Measurements from ENCODE around the gene HEYL.

HEYL gene

GRCh38 chr1:39683591-39684312, 44.3 kb upstream of the HEYL start:
- TF ChIP-seq, protein P1, sequence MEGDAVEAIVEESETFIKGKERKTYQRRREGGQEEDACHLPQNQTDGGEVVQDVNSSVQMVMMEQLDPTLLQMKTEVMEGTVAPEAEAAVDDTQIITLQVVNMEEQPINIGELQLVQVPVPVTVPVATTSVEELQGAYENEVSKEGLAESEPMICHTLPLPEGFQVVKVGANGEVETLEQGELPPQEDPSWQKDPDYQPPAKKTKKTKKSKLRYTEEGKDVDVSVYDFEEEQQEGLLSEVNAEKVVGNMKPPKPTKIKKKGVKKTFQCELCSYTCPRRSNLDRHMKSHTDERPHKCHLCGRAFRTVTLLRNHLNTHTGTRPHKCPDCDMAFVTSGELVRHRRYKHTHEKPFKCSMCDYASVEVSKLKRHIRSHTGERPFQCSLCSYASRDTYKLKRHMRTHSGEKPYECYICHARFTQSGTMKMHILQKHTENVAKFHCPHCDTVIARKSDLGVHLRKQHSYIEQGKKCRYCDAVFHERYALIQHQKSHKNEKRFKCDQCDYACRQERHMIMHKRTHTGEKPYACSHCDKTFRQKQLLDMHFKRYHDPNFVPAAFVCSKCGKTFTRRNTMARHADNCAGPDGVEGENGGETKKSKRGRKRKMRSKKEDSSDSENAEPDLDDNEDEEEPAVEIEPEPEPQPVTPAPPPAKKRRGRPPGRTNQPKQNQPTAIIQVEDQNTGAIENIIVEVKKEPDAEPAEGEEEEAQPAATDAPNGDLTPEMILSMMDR (IDR thresholded peaks at IDR 0.05; ENCODE audit: low read depth, low read length, missing control alignments) = no peak
- H3K4me3 ChIP-seq (replicated peaks; ENCODE audit: low read depth, low read length) = no peak overlapping the region
- no peak for DNase-seq (ENCODE audit: extremely low read depth, low read depth)

GRCh38 chr1:39681999-39682398, 42.6 kb upstream of the HEYL start:
- no peak overlapping the region for H3K4me3 ChIP-seq (replicated peaks; ENCODE audit: low read depth, low read length)
- TF ChIP-seq, protein P1 (IDR thresholded peaks at IDR 0.05; ENCODE audit: low read depth, low read length, missing control alignments) = no peak
- DNase-seq (ENCODE audit: extremely low read depth, low read depth) = no peak

- DNase-seq (ENCODE audit: extremely low read depth, low read depth) = no peak
- TF ChIP-seq, protein P1 (IDR thresholded peaks at IDR 0.05; ENCODE audit: low read depth, low read length, missing control alignments) = no peak
- H3K4me3 ChIP-seq (replicated peaks; ENCODE audit: low read depth, low read length) = no peak overlapping the region
Measured at GRCh38 chr1:39681294-39681693, 41.9 kb upstream of the HEYL start.

DNA sequence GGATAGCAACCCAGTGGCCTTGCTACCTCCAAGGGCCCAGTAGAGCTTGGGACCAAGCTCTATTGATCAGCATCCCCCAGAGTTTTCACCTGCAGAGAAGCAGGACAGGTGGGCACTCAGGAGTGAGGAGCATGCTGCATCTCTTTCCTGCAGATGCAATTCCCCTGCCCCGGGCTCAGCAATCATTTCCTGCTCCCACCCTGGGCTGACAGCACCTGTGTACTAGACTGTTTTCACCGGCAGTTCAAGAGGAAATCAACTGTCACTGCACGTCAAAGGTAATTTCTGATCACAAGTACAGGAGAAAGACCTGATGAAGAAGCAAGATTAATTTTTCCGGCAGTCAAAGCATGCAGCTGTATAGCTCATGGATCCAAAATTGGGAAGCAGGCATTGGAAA, 41.3 kb upstream of the HEYL start:
- no peak overlapping the region for H3K4me3 ChIP-seq (replicated peaks; ENCODE audit: low read depth, low read length)
- DNase-seq (ENCODE audit: extremely low read depth, low read depth) = no peak
- TF ChIP-seq, protein P1 (IDR thresholded peaks at IDR 0.05; ENCODE audit: low read depth, low read length, missing control alignments) = no peak

DNA sequence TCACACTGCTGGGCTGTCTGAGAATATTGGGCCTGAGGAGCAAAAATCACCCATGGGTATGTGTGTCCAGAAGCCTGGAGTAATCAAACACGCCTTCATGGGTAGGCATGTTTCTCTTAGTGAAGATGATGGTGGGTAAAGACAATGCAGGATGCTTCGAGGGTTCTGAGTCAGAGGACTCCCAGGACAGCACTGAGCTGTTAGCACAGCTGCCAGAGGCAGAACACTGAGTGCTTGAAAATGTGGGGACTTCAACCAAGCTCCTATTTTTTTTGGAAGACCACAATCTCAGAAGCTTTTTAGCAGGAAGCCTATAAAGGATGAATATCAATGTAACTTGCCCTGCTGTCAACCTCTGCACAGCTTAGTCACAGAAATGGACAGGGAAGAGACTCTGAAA, 40.4 kb upstream of the HEYL start:
- DNase-seq (ENCODE audit: extremely low read depth, low read depth) = no peak
- TF ChIP-seq, protein P1 (IDR thresholded peaks at IDR 0.05; ENCODE audit: low read depth, low read length, missing control alignments) = no peak
- H3K4me3 ChIP-seq (replicated peaks; ENCODE audit: low read depth, low read length) = no peak overlapping the region

DNA sequence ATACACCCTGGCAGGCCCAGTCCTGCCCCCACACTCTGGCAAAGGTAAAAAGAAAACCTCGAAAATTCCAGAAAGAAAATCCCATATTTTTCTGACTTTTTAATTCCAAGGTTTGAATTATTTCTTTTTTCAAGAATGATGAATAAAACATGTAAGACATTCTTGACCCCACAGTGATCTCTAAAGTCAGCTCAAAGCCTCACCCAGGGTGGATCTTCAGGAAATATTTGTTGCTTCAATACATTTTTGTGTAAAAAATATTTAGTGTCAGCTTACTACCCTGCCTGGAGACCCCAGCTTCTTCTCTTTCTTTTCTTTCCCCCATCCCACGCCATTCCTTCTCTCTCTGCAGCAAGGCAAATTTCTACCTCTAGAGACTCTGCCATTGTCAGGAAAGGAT, 39.4 kb upstream of the HEYL start:
- DNase-seq (ENCODE audit: extremely low read depth, low read depth) = no peak
- TF ChIP-seq, protein P1 (IDR thresholded peaks at IDR 0.05; ENCODE audit: low read depth, low read length, missing control alignments) = no peak

DNA sequence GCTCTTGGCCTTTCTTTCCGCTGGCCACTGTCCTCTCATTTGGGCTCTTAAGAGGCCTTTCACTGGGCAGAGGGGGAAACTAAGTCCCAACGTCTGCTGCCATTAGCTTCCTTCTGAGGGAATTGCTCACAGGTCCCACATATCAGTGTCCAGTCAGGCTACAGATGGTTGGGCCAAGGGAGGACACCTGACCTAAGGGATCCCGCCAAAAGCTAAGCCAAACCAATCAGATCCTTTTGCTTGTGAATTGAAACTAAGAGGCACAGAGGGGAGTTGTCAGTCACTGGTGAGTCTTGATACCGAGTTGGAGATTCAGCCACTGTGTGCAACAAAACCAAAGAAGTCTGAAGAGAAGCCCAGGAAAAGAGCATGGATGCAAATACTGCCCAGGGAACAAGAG, 38.2 kb upstream of the HEYL start:
- TF ChIP-seq, protein P1 (IDR thresholded peaks at IDR 0.05; ENCODE audit: low read depth, low read length, missing control alignments) = no peak

More for the DNA sequence above, 39.4 kb upstream of the HEYL start:
- no peak overlapping the region for H3K4me3 ChIP-seq (replicated peaks; ENCODE audit: low read depth, low read length)

More for the DNA sequence above, 38.2 kb upstream of the HEYL start:
- H3K4me3 ChIP-seq (replicated peaks; ENCODE audit: low read depth, low read length) = no peak overlapping the region
- DNase-seq (ENCODE audit: extremely low read depth, low read depth) = no peak
